ENCODE results near the gene MRPL10. TPM values are rescaled to one million over a fixed set of nuclear protein-coding genes. Genes with fewer than 3 reads are reported as not detected.
"Not testable (repeated sequence)": the region's sequence is repeated elsewhere in the genome, so short reads cannot be mapped to it uniquely, and the experiment has no call there.

MRPL10 gene
- total and polyA plus RNA-seq, 10 donors = 24.4 to 46.1 (median 34.2) TPM

GRCh38 chr17:47774987-47775580, 56.3 kb downstream of the MRPL10 start:
- TF ChIP-seq POLR2A (IDR thresholded peaks at IDR 0.05) (no peak), CTCF (IDR thresholded peaks at IDR 0.05 in 8 of 11, conservative IDR thresholded peaks at IDR 0.05 in 3 of 11) (no peak)
- H3K9me3 ChIP-seq = peaks cover 0 to 16% (median 13%) of the 10 kb centered on the region in 8 donors
- H3K36me3 ChIP-seq = no peaks in the 10 kb centered on the region
- 67 to 81% (median 79%) methylated on average over 1 of the region's 1 CpG for WGBS, 5 donors
- DNase-seq = no peak
- no peak overlapping the region for H3K4me3 ChIP-seq
- intact Hi-C loops (cut with DNase I; ENCODE audit: low total_unique reads) = no loop called here
- no peak overlapping the region for H3K27ac ChIP-seq
- H3K27me3 ChIP-seq (replicated peaks in 1 of 7) = peaks cover 0 to 64% (median 24%) of the 10 kb centered on the region in 7 donors
- peaks cover 0 to 4% (median 0%) of the 10 kb centered on the region in 6 donors for H3K4me1 ChIP-seq

GRCh38 chr17:47774331-47774730, 57.0 kb downstream of the MRPL10 start:
- Histone ChIP-seq H3K27me3 (replicated peaks in 1 of 7) (peaks cover 0 to 61% (median 24%) of the 10 kb centered on the region in 7 donors), H3K4me3 (no peak overlapping the region), H3K27ac (no peak overlapping the region), H3K9me3 (peaks cover 0 to 16% (median 13%) of the 10 kb centered on the region in 8 donors), H3K4me1 (peaks cover 0 to 4% (median 0%) of the 10 kb centered on the region in 6 donors), H3K36me3 (no peaks in the 10 kb centered on the region)
- intact Hi-C loops (cut with DNase I; ENCODE audit: low total_unique reads) = no loop called here
- DNase-seq = no peak
- TF ChIP-seq POLR2A (IDR thresholded peaks at IDR 0.05) = no peak
- TF ChIP-seq POLR2AphosphoS5 (IDR thresholded peaks at IDR 0.05) = no peak
- TF ChIP-seq CTCF (IDR thresholded peaks at IDR 0.05 in 8 of 11, conservative IDR thresholded peaks at IDR 0.05 in 3 of 11) = no peak
- WGBS, 5 donors = 64 to 78% (median 71%) methylated on average over 4 of the region's 4 CpGs

- intact Hi-C loops (cut with DNase I; ENCODE audit: low total_unique reads) = not testable (repeated sequence)
These were observed 57.7 kb downstream of the MRPL10 start for GRCh38 chr17:47773649-47774048.

More at GRCh38 chr17:47773649-47774048, 57.7 kb downstream of the MRPL10 start:
- H3K4me1 ChIP-seq, H3K36me3 ChIP-seq, H3K27ac ChIP-seq, DNase-seq, H3K4me3 ChIP-seq: not testable (repeated sequence)
- 75 to 88% (median 82%) methylated on average over 9 of the region's 9 CpGs for WGBS, 5 donors
- Histone ChIP-seq H3K9me3 (peaks cover 0 to 16% (median 13%) of the 10 kb centered on the region in 8 donors), H3K27me3 (replicated peaks in 1 of 7) (peaks cover 0 to 55% (median 24%) of the 10 kb centered on the region in 7 donors)

Other genes starting within 250 kb of the MRPL10 start
- 100 to 1,000 TPM; 232 to 331 (median 259) TPM for gene KPNB1, start 181.6 kb downstream of the MRPL10 start, total RNA-seq
- 10 to 100 TPM; 37.0 to 56.7 (median 49.0) TPM for gene KPNB1, start 181.6 kb downstream of the MRPL10 start, polyA plus RNA-seq
- gene TBKBP1, start 137.4 kb downstream of the MRPL10 start, total RNA-seq = 10 to 100 TPM; 11.6 to 28.0 (median 19.6) TPM
- 10 to 100 TPM in 2 of 3 donors, 1 to 10 TPM in 1; 3.8 to 25.7 (median 10.2) TPM for gene TBKBP1, start 137.4 kb downstream of the MRPL10 start, polyA plus RNA-seq
- 10 to 100 TPM; 10.4 to 21.7 (median 12.2) TPM for gene TBX21, start 98.3 kb downstream of the MRPL10 start, total RNA-seq
- 1 to 10 TPM; 2.6 to 8.3 (median 3.8) TPM for gene TBX21, start 98.3 kb downstream of the MRPL10 start, polyA plus RNA-seq
- gene OSBPL7, start 9.7 kb downstream of the MRPL10 start, total RNA-seq = 10 to 100 TPM; 17.3 to 33.3 (median 23.0) TPM
- gene OSBPL7, start 9.7 kb downstream of the MRPL10 start, polyA plus RNA-seq = 10 to 100 TPM in 2 of 3 donors, 1 to 10 TPM in 1; 7.7 to 17.7 (median 10.7) TPM
- gene LRRC46, start 129 bp upstream of the MRPL10 start, total RNA-seq = 1 to 10 TPM in 3 of 7 donors, under 1 TPM in 4; 0.42 to 1.3 (median 0.66) TPM
- 1 to 10 TPM; 1.0 to 1.4 (median 1.2) TPM for gene LRRC46, start 129 bp upstream of the MRPL10 start, polyA plus RNA-seq
- gene SCRN2, start 9.7 kb upstream of the MRPL10 start, total RNA-seq = 10 to 100 TPM; 37.5 to 59.4 (median 49.0) TPM
- 10 to 100 TPM; 38.9 to 58.0 (median 50.4) TPM for gene SCRN2, start 9.7 kb upstream of the MRPL10 start, polyA plus RNA-seq
- gene SP6, start 19.6 kb upstream of the MRPL10 start, total RNA-seq = 1 to 10 TPM in 5 of 7 donors, under 1 TPM in 2; 0.19 to 3.0 (median 2.0) TPM
- under 1 TPM; 0.11 to 0.90 (median 0.27) TPM for gene SP6, start 19.6 kb upstream of the MRPL10 start, polyA plus RNA-seq
- 10 to 100 TPM; 11.9 to 22.6 (median 18.2) TPM for gene SP2, start 64.7 kb upstream of the MRPL10 start, total RNA-seq
- gene SP2, start 64.7 kb upstream of the MRPL10 start, polyA plus RNA-seq = 10 to 100 TPM in 1 of 3 donors, 1 to 10 TPM in 2; 4.5 to 10.7 (median 5.5) TPM
- gene PNPO, start 110.0 kb upstream of the MRPL10 start, total RNA-seq = 10 to 100 TPM; 23.6 to 28.9 (median 28.1) TPM
- 10 to 100 TPM in 1 of 3 donors, 1 to 10 TPM in 2; 6.1 to 13.0 (median 8.5) TPM for gene PNPO, start 110.0 kb upstream of the MRPL10 start, polyA plus RNA-seq
- not detected for gene PRR15L, start 126.3 kb upstream of the MRPL10 start, total RNA-seq
- under 1 TPM in 1 of 3 donors, not detected in 2; 0.16 TPM for gene PRR15L, start 126.3 kb upstream of the MRPL10 start, polyA plus RNA-seq
- 100 to 1,000 TPM; 216 to 380 (median 235) TPM for gene CDK5RAP3, start 139.6 kb upstream of the MRPL10 start, total RNA-seq
- 1,000 to 10,000 TPM in 1 of 3 donors, 100 to 1,000 TPM in 2; 328 to 1,020 (median 665) TPM for gene CDK5RAP3, start 139.6 kb upstream of the MRPL10 start, polyA plus RNA-seq
- gene COPZ2, start 206.3 kb upstream of the MRPL10 start, total RNA-seq = 10 to 100 TPM in 3 of 7 donors, 1 to 10 TPM in 4; 6.0 to 15.0 (median 9.0) TPM
- gene COPZ2, start 206.3 kb upstream of the MRPL10 start, polyA plus RNA-seq = 1 to 10 TPM; 7.3 to 9.6 (median 8.5) TPM
- gene NFE2L1, start 216.8 kb upstream of the MRPL10 start, total RNA-seq = 100 to 1,000 TPM; 111 to 242 (median 142) TPM
- gene NFE2L1, start 216.8 kb upstream of the MRPL10 start, polyA plus RNA-seq = 10 to 100 TPM; 21.2 to 59.5 (median 25.7) TPM